GM21360 (cell line): ENCODE results near the gene TRAPPC6A.

Experiments used
- ATAC-seq: cut with Tn5 transposase; IDR thresholded peaks from one replicate; pipeline ENCODE4 v1.9.1; 2021; ENCODE audit warnings: mild to moderate bottlenecking, moderate library complexity; ENCODE audit not compliant: unreplicated experiment

TRAPPC6A gene

GRCh38 chr19:45177817-45178261, at the start of gene TRAPPC6A:
Gene TRAPPC6A (minus strand): TSS chr19:45178237. CDS start chr19:45178218, 19 bp downstream.
- no peak for ATAC-seq

GRCh38 chr19:45224645-45225044, 46.6 kb upstream of the TRAPPC6A start:
- ATAC-seq = no peak

GRCh38 chr19:45223879-45224278, 45.8 kb upstream of the TRAPPC6A start:
- ATAC-seq = no peak

- ATAC-seq = no peak
These were observed 44.7 kb upstream of the TRAPPC6A start for GRCh38 chr19:45222724-45223123.

- no peak for ATAC-seq
These were observed 41.1 kb upstream of the TRAPPC6A start for GRCh38 chr19:45218911-45219743.

GRCh38 chr19:45218426-45218825, 40.4 kb upstream of the TRAPPC6A start:
- no peak for ATAC-seq

- no peak for ATAC-seq
These were observed 39.9 kb upstream of the TRAPPC6A start for GRCh38 chr19:45217957-45218334.

GRCh38 chr19:45217193-45217956, 39.3 kb upstream of the TRAPPC6A start:
- ATAC-seq = no peak

GRCh38 chr19:45216667-45217066, 38.6 kb upstream of the TRAPPC6A start:
- ATAC-seq = no peak

- ATAC-seq = no peak
These were observed 37.6 kb upstream of the TRAPPC6A start for GRCh38 chr19:45215391-45216191.

GRCh38 chr19:45213031-45213430, 35.0 kb upstream of the TRAPPC6A start:
- ATAC-seq = no peak

GRCh38 chr19:45211751-45212381, 33.8 kb upstream of the TRAPPC6A start:
- ATAC-seq = no peak

- no peak for ATAC-seq
These were observed 28.3 kb upstream of the TRAPPC6A start for GRCh38 chr19:45206328-45206727.

GRCh38 chr19:45205810-45206209, 27.8 kb upstream of the TRAPPC6A start:
- no peak for ATAC-seq

- ATAC-seq = no peak
These were observed 24.6 kb upstream of the TRAPPC6A start for GRCh38 chr19:45202637-45203036.

- ATAC-seq = no peak
These were observed 22.5 kb upstream of the TRAPPC6A start for GRCh38 chr19:45200568-45200967.

GRCh38 chr19:45195764-45196163, 17.7 kb upstream of the TRAPPC6A start:
- no peak for ATAC-seq

- ATAC-seq = no peak
These were observed 13.3 kb upstream of the TRAPPC6A start for GRCh38 chr19:45191375-45191774.

GRCh38 chr19:45189971-45190370, 11.9 kb upstream of the TRAPPC6A start:
- ATAC-seq = no peak

- no peak for ATAC-seq
These were observed 9.5 kb upstream of the TRAPPC6A start for GRCh38 chr19:45187421-45188100.
